SK-N-SH (cell line): ENCODE measurements around the gene RNU4-1. TPM values are rescaled to one million over a fixed set of nuclear protein-coding genes. Genes with fewer than 3 reads are reported as not detected.
A peak's percentile ranks its signal among the peaks of the same experiment; 100 is the strongest.

Source experiments
- CTCF ChIA-PET: fragments of 300-600, 350-600 bp; formaldehyde crosslinking; extraction: SDS; loops from one replicate; lab custom pipeline; 2021; lab: Yijun Ruan, JAX
- POLR2A ChIA-PET: fragments of 350-600 bp; sonication (Branson Sonifier 250); formaldehyde crosslinking; extraction: SDS; loops from one replicate; lab custom pipeline; 2020; ENCODE audit warnings: antibody characterized with exemption, inconsistent platforms; lab: Yijun Ruan, JAX
- DNase-seq: peaks from one replicate; pipeline ENCODE4 v3.0.0; 2012
- H2AFZ ChIP-seq: fragments of 200-600 bp; sonication (generic); 2 replicates; pipeline ENCODE4 v1.8.1; 2016; ENCODE audit warnings: antibody characterized with exemption, mild to moderate bottlenecking, low read depth
- H3F3A ChIP-seq: fragments of 200-600 bp; sonication (generic); replicated peaks from 2 replicates; pipeline ENCODE3; 2016; ENCODE audit warnings: antibody characterized with exemption, mild to moderate bottlenecking; ENCODE audit not compliant: insufficient read depth
- H3K27ac ChIP-seq, 2 experiments: fragments of 200-500 bp in 1 of 2; fragments of 200-600 bp in 1 of 2; sonication (Bioruptor generic) in 1 of 2; sonication (generic), shearing (Covaris generic) in 1 of 2; 2 replicates each; pipeline versions ENCODE4 v1.5.1 to v1.6.1; 2014 to 2016; ENCODE audit warnings: low read depth in 2 of 2, inconsistent platforms in 1 of 2, low read length in 1 of 2, mild to moderate bottlenecking in 1 of 2, mixed read lengths in 1 of 2
- H3K27me3 ChIP-seq: fragments of 200-600 bp; sonication (generic), shearing (Covaris generic); 2 replicates; pipeline ENCODE4 v1.6.1; 2016; ENCODE audit warnings: mixed run types; ENCODE audit not compliant: insufficient read depth
- H3K36me3 ChIP-seq, 2 experiments: fragments of 200-500 bp in 1 of 2; fragments of 200-600 bp in 1 of 2; sonication (Bioruptor generic) in 1 of 2; sonication (generic) in 1 of 2; replicated peaks in 1 of 2; 2 replicates each; pipeline versions ENCODE3 to v1.5.1; 2014 to 2016; ENCODE audit warnings: low read length in 1 of 2, mild to moderate bottlenecking in 1 of 2; ENCODE audit not compliant: insufficient read depth in 2 of 2, control insufficient read depth in 1 of 2
- H3K4me1 ChIP-seq, 2 experiments: fragments of 200-500 bp in 1 of 2; fragments of 200-600 bp in 1 of 2; sonication (Bioruptor generic) in 1 of 2; sonication (generic), shearing (Covaris generic) in 1 of 2; 2 replicates each; pipeline versions ENCODE4 v1.5.1 to v1.6.1; 2014 to 2016; ENCODE audit warnings: low read depth in 1 of 2, low read length in 1 of 2, mixed run types in 1 of 2; ENCODE audit not compliant: insufficient read depth in 2 of 2, control insufficient read depth in 1 of 2
- H3K4me2 ChIP-seq: fragments of 200-600 bp; sonication (generic), shearing (Covaris generic); 2 replicates; pipeline ENCODE4 v1.6.1; 2017; ENCODE audit warnings: mixed run types
- H3K4me3 ChIP-seq, 2 experiments: fragments of 200-500 bp in 1 of 2; fragments of 200-600 bp in 1 of 2; sonication (Bioruptor generic) in 1 of 2; sonication (generic), shearing (Covaris generic) in 1 of 2; 2 replicates each; pipeline versions ENCODE4 v1.5.1 to v1.8.1; 2014 to 2016; ENCODE audit warnings: low read depth in 2 of 2, inconsistent platforms in 1 of 2, low read length in 1 of 2, mild to moderate bottlenecking in 1 of 2, mixed read lengths in 1 of 2, moderate library complexity in 1 of 2
- H3K79me2 ChIP-seq: fragments of 200-600 bp; sonication (generic); 2 replicates; pipeline ENCODE4 v1.8.1; 2017; ENCODE audit warnings: mild to moderate bottlenecking; ENCODE audit not compliant: insufficient read depth
- H3K9ac ChIP-seq: fragments of 200-600 bp; sonication (generic); 2 replicates; pipeline ENCODE4 v1.6.1; 2017; ENCODE audit warnings: mixed run types
- H3K9me2 ChIP-seq: fragments of 200-600 bp; sonication (generic); 2 replicates; pipeline ENCODE4 v1.6.1; 2017; ENCODE audit warnings: mixed run types
- H3K9me3 ChIP-seq: fragments of 200-600 bp; sonication (generic); 2 replicates; pipeline ENCODE4 v1.6.1; 2017; ENCODE audit warnings: mixed run types, mild to moderate bottlenecking, moderate library complexity
- H4K20me1 ChIP-seq: fragments of 200-600 bp; sonication (generic); 2 replicates; pipeline ENCODE4 v1.6.1; 2017; ENCODE audit warnings: mild to moderate bottlenecking, mixed run types; ENCODE audit not compliant: insufficient read depth
- CTCF ChIP-seq: fragments of 200-600 bp; sonication (generic); IDR thresholded peaks from 2 replicates; pipeline ENCODE4 v1.6.1; 2017; ENCODE audit warnings: antibody characterized with exemption, mild to moderate bottlenecking, moderate library complexity
- FOSL2 ChIP-seq: IDR thresholded peaks from 2 replicates; pipeline ENCODE4 v1.4.0; 2012; ENCODE audit warnings: low read depth, mild to moderate bottlenecking, moderate library complexity, borderline replicate concordance
- FOXJ3 ChIP-seq: sonication (generic); formaldehyde crosslinking; IDR thresholded peaks from 2 replicates; pipeline ENCODE4 v1.5.1; 2020; ENCODE audit warnings: mild to moderate bottlenecking, missing genetic modification reagents
- FOXM1 ChIP-seq: IDR thresholded peaks from 2 replicates; pipeline ENCODE4 v1.4.0; 2012; ENCODE audit warnings: low read depth, mild to moderate bottlenecking
- GATA2 ChIP-seq: sonication (generic); formaldehyde crosslinking; IDR thresholded peaks from 2 replicates; pipeline ENCODE4 v1.5.0; 2020; ENCODE audit warnings: mild to moderate bottlenecking, missing genetic modification reagents
- MXI1 ChIP-seq: IDR thresholded peaks from 2 replicates; pipeline ENCODE4 v1.6.1; 2012; ENCODE audit warnings: mild to moderate bottlenecking, low read depth, low read length, improper control_type of control experiment
- NFIC ChIP-seq: IDR thresholded peaks from 2 replicates; pipeline ENCODE4 v1.4.0; 2012; ENCODE audit warnings: borderline replicate concordance
- PBX3 ChIP-seq: IDR thresholded peaks from 2 replicates; pipeline ENCODE4; 2012
- POLR2AphosphoS5 ChIP-seq: IDR thresholded peaks from 2 replicates; pipeline ENCODE4 v1.6.1; 2012; ENCODE audit warnings: low read depth, low read length
- RAD21 ChIP-seq: IDR thresholded peaks from 2 replicates; pipeline ENCODE4 v1.6.1; 2012; ENCODE audit warnings: mild to moderate bottlenecking, low read length
- RFX5 ChIP-seq: IDR thresholded peaks from 2 replicates; pipeline ENCODE4 v1.6.1; 2012; ENCODE audit warnings: mild to moderate bottlenecking, improper control_type of control experiment, low read length
- SIN3A ChIP-seq: IDR thresholded peaks from 2 replicates; pipeline ENCODE4 v1.6.1; 2012; ENCODE audit warnings: low read depth, mild to moderate bottlenecking, low read length, moderate library complexity, borderline replicate concordance
- SMC3 ChIP-seq: IDR thresholded peaks from 2 replicates; pipeline ENCODE4 v1.6.1; 2012; ENCODE audit warnings: low read depth, low read length, improper control_type of control experiment
- TAF1 ChIP-seq: IDR thresholded peaks from 2 replicates; pipeline ENCODE4 v1.6.1; 2012; ENCODE audit warnings: low read depth, mild to moderate bottlenecking, low read length, moderate library complexity, borderline replicate concordance
- TCF12 ChIP-seq: IDR thresholded peaks from 2 replicates; pipeline ENCODE4 v1.4.0; 2012
- ZBTB33 ChIP-seq: IDR thresholded peaks from 2 replicates; pipeline ENCODE4 v1.4.0; 2012; ENCODE audit warnings: low read depth, borderline replicate concordance
- WGBS: methylation state at CpG from one replicate; pipeline ENCODE4 v1.1.6; 2017; ENCODE audit warnings: low lambda C conversion rate; 5-methylcytosine and 5-hydroxymethylcytosine counted together
- polyA plus RNA-seq, 3 experiments: library from polyadenylated mRNA; depleted of rRNA; stranded (reverse); fragments of >200 nt; gene quantifications; 2 replicates each; pipeline ENCODE4 v1.2.3, GENCODE V29; 2012

Gene RNU4-1
- polyA plus RNA-seq, 1 of the 3 experiments (the other 2 are of a cell fraction) = not detected

GRCh38 chr12:120249875-120250795 lies 42.9 kb downstream of the RNU4-1 start:
- H3K9me3 ChIP-seq = no peaks in the 10 kb centered on the region
- H3K9me2 ChIP-seq = no peaks in the 10 kb centered on the region
- 71% methylated on average over 6 of the region's 8 CpGs for WGBS
- CTCF ChIA-PET = interaction anchor here (1.0 to 3.1 kb wide), 7 partner anchors 9 to 22 kb away, joined by 3 to 17 read pairs (median 6); partner anchors contain the start of gene PXN
- TF ChIP-seq MXI1 (no peak), POLR2AphosphoS5 (no peak), GATA2 (CRISPR knock-in tag) (no peak), FOXM1 (no peak), PBX3 (no peak), SIN3A (no peak), RFX5 (no peak), RAD21 (no peak)
- H3K27ac ChIP-seq = peak overlapping the region in 1 of 2 experiments; percentile 93; a peak in 2 of 4 replicates
- POLR2A ChIA-PET = no interaction called here
- H3K4me3 ChIP-seq = no peak overlapping the region
- no peak overlapping the region for H3K9ac ChIP-seq
- H3K4me1 ChIP-seq = peaks cover 13 to 52% of the 10 kb centered on the region in 2 experiments
- peaks cover 0 to 30% of the 10 kb centered on the region in 2 experiments for H3K36me3 ChIP-seq
- no peak for DNase-seq
- no peak overlapping the region for H2AFZ ChIP-seq
- no peaks in the 10 kb centered on the region for H3K27me3 ChIP-seq
- peak overlapping the region; percentile 38 for H3K4me2 ChIP-seq
- H3K79me2 ChIP-seq = peaks cover 98% of the 10 kb centered on the region
- H3F3A ChIP-seq = peaks cover 53% of the 10 kb centered on the region
- peaks cover 70% of the 10 kb centered on the region for H4K20me1 ChIP-seq

- Histone ChIP-seq H3K9ac (no peak overlapping the region), H3K9me2 (no peaks in the 10 kb centered on the region), H3K27me3 (no peaks in the 10 kb centered on the region), H3K9me3 (no peaks in the 10 kb centered on the region), H3K79me2 (peaks cover 98% of the 10 kb centered on the region), H3K4me2 (peak overlapping the region; percentile 38), H3K4me1 (peaks cover 17 to 56% of the 10 kb centered on the region in 2 experiments), H4K20me1 (peaks cover 70% of the 10 kb centered on the region), H3F3A (peaks cover 47% of the 10 kb centered on the region), H3K4me3 (no peak overlapping the region), H3K27ac (peak overlapping the region in 1 of 2 experiments; percentile 93; a peak in 2 of 4 replicates), H2AFZ (no peak overlapping the region), H3K36me3 (peaks cover 0 to 22% of the 10 kb centered on the region in 2 experiments)
- POLR2A ChIA-PET = no interaction called here
- TF ChIP-seq RFX5 = no peak
- no peak for TF ChIP-seq NFIC
- TF ChIP-seq FOXM1 = no peak
- no peak for TF ChIP-seq FOXJ3 (CRISPR knock-in tag)
- TF ChIP-seq SIN3A = no peak
- TF ChIP-seq FOSL2 = no peak
- TF ChIP-seq SMC3 = no peak
- TF ChIP-seq CTCF = no peak
- no peak for TF ChIP-seq TAF1
- no peak for TF ChIP-seq ZBTB33
- TF ChIP-seq TCF12 = no peak
- CTCF ChIA-PET = interaction anchor here (1.0 to 3.1 kb wide), 6 partner anchors 8 to 21 kb away, joined by 3 to 17 read pairs (median 8); partner anchors contain the start of gene PXN
- DNase-seq = no peak
- WGBS = 86% methylated on average over 4 of the region's 4 CpGs
These were observed 43.7 kb downstream of the RNU4-1 start for GRCh38 chr12:120249266-120249874.
